Measurements from ENCODE around the gene CFAP90.

Gene CFAP90

DNA sequence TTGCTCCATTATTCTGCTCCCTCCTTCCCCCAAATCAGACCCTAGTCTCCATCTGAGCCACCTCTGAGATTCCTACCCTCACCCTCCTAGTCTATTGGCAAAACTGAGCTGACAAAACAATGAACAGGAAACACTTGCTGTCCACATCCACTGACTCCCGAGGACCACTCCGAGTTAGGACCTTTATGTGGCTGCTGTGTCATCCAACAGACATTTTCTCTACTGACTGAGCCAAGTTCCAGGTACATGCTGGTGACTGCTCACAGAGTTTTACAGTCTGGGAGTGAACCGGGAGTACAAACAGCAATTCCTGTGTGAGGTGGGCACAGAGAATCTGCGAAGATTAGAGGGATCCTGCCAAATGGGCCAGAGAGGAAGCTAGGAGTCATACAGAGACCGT lies 39.2 kb downstream of the CFAP90 start:
- no peak overlapping the region for H3K9ac ChIP-seq (ENCODE audit: low read depth in 1 of 2, low read length in 2 of 2)

GRCh38 chr5:7808998-7809397 lies 41.9 kb downstream of the CFAP90 start:
- Histone ChIP-seq H3K4me1 (ENCODE audit: control insufficient read depth in 1 of 2, insufficient read depth in 2 of 2, low read length in 2 of 2) (no peaks in the 10 kb centered on the region), H3K27ac (ENCODE audit: low read depth, low read length) (no peak overlapping the region), H3K27me3 (ENCODE audit: control insufficient read depth in 1 of 2, insufficient read depth in 2 of 2, low read length in 2 of 2) (no peaks in the 10 kb centered on the region), H3K9ac (ENCODE audit: low read depth in 1 of 2, low read length in 2 of 2) (no peak overlapping the region), H3K36me3 (ENCODE audit: control insufficient read depth in 1 of 2, insufficient read depth in 2 of 2, low read length in 2 of 2) (no peaks in the 10 kb centered on the region), H3K4me3 (ENCODE audit: low read depth in 1 of 2, low read length in 2 of 2) (no peak overlapping the region), H3K9me3 (ENCODE audit: control insufficient read depth in 1 of 2, low read length in 2 of 2) (no peaks in the 10 kb centered on the region)

More for the DNA sequence above, 39.2 kb downstream of the CFAP90 start:
- H3K27ac ChIP-seq (ENCODE audit: low read depth, low read length), result no peak overlapping the region
- H3K27me3 ChIP-seq (ENCODE audit: control insufficient read depth in 1 of 2, insufficient read depth in 2 of 2, low read length in 2 of 2), result peaks cover 0 to 5% of the 10 kb centered on the region in 2 donors
- no peaks in the 10 kb centered on the region for H3K9me3 ChIP-seq (ENCODE audit: control insufficient read depth in 1 of 2, low read length in 2 of 2)
- H3K36me3 ChIP-seq (ENCODE audit: control insufficient read depth in 1 of 2, insufficient read depth in 2 of 2, low read length in 2 of 2), result no peaks in the 10 kb centered on the region
- H3K4me1 ChIP-seq (ENCODE audit: control insufficient read depth in 1 of 2, insufficient read depth in 2 of 2, low read length in 2 of 2), result no peaks in the 10 kb centered on the region
- no peak overlapping the region for H3K4me3 ChIP-seq (ENCODE audit: low read depth in 1 of 2, low read length in 2 of 2)

GRCh38 chr5:7805379-7805778 lies 45.6 kb downstream of the CFAP90 start:
- Histone ChIP-seq H3K27ac (ENCODE audit: low read depth, low read length) (no peak overlapping the region), H3K4me3 (ENCODE audit: low read depth in 1 of 2, low read length in 2 of 2) (no peak overlapping the region), H3K9me3 (ENCODE audit: control insufficient read depth in 1 of 2, low read length in 2 of 2) (no peaks in the 10 kb centered on the region), H3K27me3 (ENCODE audit: control insufficient read depth in 1 of 2, insufficient read depth in 2 of 2, low read length in 2 of 2) (no peaks in the 10 kb centered on the region), H3K9ac (ENCODE audit: low read depth in 1 of 2, low read length in 2 of 2) (no peak overlapping the region), H3K4me1 (ENCODE audit: control insufficient read depth in 1 of 2, insufficient read depth in 2 of 2, low read length in 2 of 2) (no peaks in the 10 kb centered on the region), H3K36me3 (ENCODE audit: control insufficient read depth in 1 of 2, insufficient read depth in 2 of 2, low read length in 2 of 2) (no peaks in the 10 kb centered on the region)

GRCh38 chr5:7803937-7804336 lies 47.0 kb downstream of the CFAP90 start:
- Histone ChIP-seq H3K4me1 (ENCODE audit: control insufficient read depth in 1 of 2, insufficient read depth in 2 of 2, low read length in 2 of 2) (no peaks in the 10 kb centered on the region), H3K27ac (ENCODE audit: low read depth, low read length) (no peak overlapping the region), H3K4me3 (ENCODE audit: low read depth in 1 of 2, low read length in 2 of 2) (no peak overlapping the region)

GRCh38 chr5:7802855-7803254 lies 48.1 kb downstream of the CFAP90 start:
- H3K4me3 ChIP-seq (ENCODE audit: low read depth in 1 of 2, low read length in 2 of 2), result no peak overlapping the region
- H3K4me1 ChIP-seq (ENCODE audit: control insufficient read depth in 1 of 2, insufficient read depth in 2 of 2, low read length in 2 of 2), result no peaks in the 10 kb centered on the region

More at GRCh38 chr5:7803937-7804336, 47.0 kb downstream of the CFAP90 start:
- no peak overlapping the region for H3K9ac ChIP-seq (ENCODE audit: low read depth in 1 of 2, low read length in 2 of 2)
- no peaks in the 10 kb centered on the region for H3K9me3 ChIP-seq (ENCODE audit: control insufficient read depth in 1 of 2, low read length in 2 of 2)
- no peaks in the 10 kb centered on the region for H3K36me3 ChIP-seq (ENCODE audit: control insufficient read depth in 1 of 2, insufficient read depth in 2 of 2, low read length in 2 of 2)
- H3K27me3 ChIP-seq (ENCODE audit: control insufficient read depth in 1 of 2, insufficient read depth in 2 of 2, low read length in 2 of 2), result no peaks in the 10 kb centered on the region

DNA sequence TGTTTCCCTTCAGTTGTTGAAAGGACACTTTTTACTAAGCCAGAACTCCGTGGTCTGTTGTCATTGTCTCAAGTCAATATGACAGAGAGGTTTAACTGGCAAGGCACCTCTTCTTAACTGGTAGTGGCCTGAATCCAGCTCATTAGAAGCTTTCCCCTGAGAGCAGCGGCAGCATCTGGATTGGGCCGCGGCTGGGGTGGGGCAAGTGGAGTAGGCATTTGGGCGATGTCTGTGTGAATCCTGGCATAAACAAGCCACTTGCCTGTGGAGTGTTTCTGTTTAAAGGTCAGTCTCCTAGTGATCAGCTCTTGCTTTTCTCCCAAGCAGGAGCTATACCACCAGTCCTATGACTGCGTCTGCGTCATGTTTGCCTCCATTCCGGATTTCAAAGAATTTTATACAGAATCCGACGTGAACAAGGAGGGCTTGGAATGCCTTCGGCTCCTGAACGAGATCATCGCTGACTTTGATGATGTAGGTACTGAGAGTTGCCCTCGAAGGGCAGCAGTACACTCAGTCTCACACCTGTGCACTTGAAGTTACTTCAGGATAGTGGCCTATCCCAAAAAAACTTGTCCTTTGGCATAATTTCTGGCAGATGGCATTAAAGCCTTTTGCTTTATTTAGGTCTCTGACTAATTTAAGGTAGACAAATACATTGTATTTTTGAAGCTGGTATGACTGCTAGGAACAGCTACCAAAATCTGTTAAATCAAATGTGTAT lies 48.9 kb downstream of the CFAP90 start:
- Histone ChIP-seq H3K27ac (ENCODE audit: low read depth, low read length) (no peak overlapping the region), H3K27me3 (ENCODE audit: control insufficient read depth in 1 of 2, insufficient read depth in 2 of 2, low read length in 2 of 2) (no peaks in the 10 kb centered on the region), H3K9ac (ENCODE audit: low read depth in 1 of 2, low read length in 2 of 2) (no peak overlapping the region)

More at GRCh38 chr5:7802855-7803254, 48.1 kb downstream of the CFAP90 start:
- Histone ChIP-seq H3K27ac (ENCODE audit: low read depth, low read length) (no peak overlapping the region), H3K9ac (ENCODE audit: low read depth in 1 of 2, low read length in 2 of 2) (no peak overlapping the region), H3K27me3 (ENCODE audit: control insufficient read depth in 1 of 2, insufficient read depth in 2 of 2, low read length in 2 of 2) (no peaks in the 10 kb centered on the region), H3K9me3 (ENCODE audit: control insufficient read depth in 1 of 2, low read length in 2 of 2) (no peaks in the 10 kb centered on the region), H3K36me3 (ENCODE audit: control insufficient read depth in 1 of 2, insufficient read depth in 2 of 2, low read length in 2 of 2) (no peaks in the 10 kb centered on the region)

DNA sequence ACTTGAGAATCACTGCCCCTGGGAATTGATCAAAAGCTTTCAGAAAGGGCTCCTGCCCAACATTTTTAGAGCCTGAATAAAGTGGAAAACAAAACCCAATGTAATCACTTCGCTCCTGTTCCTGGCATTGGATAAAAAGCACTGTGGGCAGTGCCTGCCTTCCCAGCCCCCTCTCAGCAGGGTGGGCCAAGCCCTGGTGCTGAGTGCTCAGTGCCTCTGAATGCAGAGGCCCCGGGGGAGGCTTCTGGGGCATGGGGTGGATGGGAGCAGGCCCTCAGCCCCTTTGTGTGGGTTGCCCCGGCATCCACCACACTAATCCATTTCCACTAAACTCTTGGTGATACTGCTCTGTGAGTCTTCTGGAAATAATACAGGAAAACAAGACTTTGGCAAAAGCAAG lies 55.6 kb downstream of the CFAP90 start:
- no peaks in the 10 kb centered on the region for H3K27me3 ChIP-seq (ENCODE audit: control insufficient read depth in 1 of 2, insufficient read depth in 2 of 2, low read length in 2 of 2)
- no peaks in the 10 kb centered on the region for H3K9me3 ChIP-seq (ENCODE audit: control insufficient read depth in 1 of 2, low read length in 2 of 2)
- H3K27ac ChIP-seq (ENCODE audit: low read depth, low read length), result no peak overlapping the region
- H3K4me3 ChIP-seq (ENCODE audit: low read depth in 1 of 2, low read length in 2 of 2), result no peak overlapping the region
- no peak overlapping the region for H3K9ac ChIP-seq (ENCODE audit: low read depth in 1 of 2, low read length in 2 of 2)
- H3K36me3 ChIP-seq (ENCODE audit: control insufficient read depth in 1 of 2, insufficient read depth in 2 of 2, low read length in 2 of 2), result no peaks in the 10 kb centered on the region
- H3K4me1 ChIP-seq (ENCODE audit: control insufficient read depth in 1 of 2, insufficient read depth in 2 of 2, low read length in 2 of 2), result no peaks in the 10 kb centered on the region

More for the DNA sequence above, 48.9 kb downstream of the CFAP90 start:
- Histone ChIP-seq H3K4me1 (ENCODE audit: control insufficient read depth in 1 of 2, insufficient read depth in 2 of 2, low read length in 2 of 2) (no peaks in the 10 kb centered on the region), H3K4me3 (ENCODE audit: low read depth in 1 of 2, low read length in 2 of 2) (no peak overlapping the region), H3K9me3 (ENCODE audit: control insufficient read depth in 1 of 2, low read length in 2 of 2) (no peaks in the 10 kb centered on the region), H3K36me3 (ENCODE audit: control insufficient read depth in 1 of 2, insufficient read depth in 2 of 2, low read length in 2 of 2) (no peaks in the 10 kb centered on the region)

DNA sequence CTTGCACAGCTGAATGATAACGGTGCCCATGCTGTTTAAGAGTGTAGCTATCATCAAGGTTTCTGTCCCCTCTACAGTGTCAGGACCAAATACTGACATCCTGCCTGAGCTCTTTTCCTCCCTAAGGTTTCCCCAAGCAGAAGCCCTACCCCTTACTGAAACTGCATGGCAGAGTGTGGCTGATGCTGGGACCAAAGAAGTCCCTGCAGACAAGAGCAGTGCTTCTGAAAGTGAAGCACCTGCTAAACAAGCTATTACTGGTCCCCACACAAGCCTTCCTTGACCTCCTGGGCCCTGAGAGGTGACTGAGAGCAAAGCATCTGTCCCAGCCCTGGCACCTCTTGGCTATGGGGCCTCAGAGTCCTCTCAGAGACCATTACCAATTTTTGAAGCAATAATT lies 56.1 kb downstream of the CFAP90 start:
- Histone ChIP-seq H3K36me3 (ENCODE audit: control insufficient read depth in 1 of 2, insufficient read depth in 2 of 2, low read length in 2 of 2) (no peaks in the 10 kb centered on the region), H3K4me1 (ENCODE audit: control insufficient read depth in 1 of 2, insufficient read depth in 2 of 2, low read length in 2 of 2) (no peaks in the 10 kb centered on the region), H3K4me3 (ENCODE audit: low read depth in 1 of 2, low read length in 2 of 2) (no peak overlapping the region), H3K27me3 (ENCODE audit: control insufficient read depth in 1 of 2, insufficient read depth in 2 of 2, low read length in 2 of 2) (no peaks in the 10 kb centered on the region), H3K9ac (ENCODE audit: low read depth in 1 of 2, low read length in 2 of 2) (no peak overlapping the region), H3K27ac (ENCODE audit: low read depth, low read length) (no peak overlapping the region), H3K9me3 (ENCODE audit: control insufficient read depth in 1 of 2, low read length in 2 of 2) (no peaks in the 10 kb centered on the region)

- Histone ChIP-seq H3K9me3 (ENCODE audit: control insufficient read depth in 1 of 2, low read length in 2 of 2) (no peaks in the 10 kb centered on the region), H3K4me3 (ENCODE audit: low read depth in 1 of 2, low read length in 2 of 2) (no peak overlapping the region), H3K27ac (ENCODE audit: low read depth, low read length) (no peak overlapping the region), H3K27me3 (ENCODE audit: control insufficient read depth in 1 of 2, insufficient read depth in 2 of 2, low read length in 2 of 2) (no peaks in the 10 kb centered on the region), H3K36me3 (ENCODE audit: control insufficient read depth in 1 of 2, insufficient read depth in 2 of 2, low read length in 2 of 2) (no peaks in the 10 kb centered on the region), H3K9ac (ENCODE audit: low read depth in 1 of 2, low read length in 2 of 2) (no peak overlapping the region), H3K4me1 (ENCODE audit: control insufficient read depth in 1 of 2, insufficient read depth in 2 of 2, low read length in 2 of 2) (no peaks in the 10 kb centered on the region)
Observed at GRCh38 chr5:7794311-7794710, 56.6 kb downstream of the CFAP90 start.

DNA sequence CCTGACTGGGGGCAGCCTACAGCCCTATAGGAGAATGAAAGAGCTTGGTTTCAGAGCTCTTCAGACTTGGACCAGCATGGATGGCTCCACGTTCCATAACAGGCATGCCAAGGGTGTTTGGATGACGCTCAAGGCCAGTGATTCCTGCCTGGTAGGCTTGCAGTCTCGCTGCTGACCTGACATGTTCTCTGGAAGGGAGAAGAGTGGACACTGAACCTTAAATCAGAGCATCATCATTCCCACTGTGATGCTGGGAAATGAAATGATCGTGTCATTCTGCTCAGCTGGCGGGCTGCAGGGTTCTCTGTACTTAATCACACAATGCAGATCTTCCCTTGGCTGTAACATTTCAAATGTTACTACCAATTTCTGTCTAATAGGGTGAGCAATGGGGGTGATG lies 57.0 kb downstream of the CFAP90 start:
- H3K9me3 ChIP-seq (ENCODE audit: control insufficient read depth in 1 of 2, low read length in 2 of 2), result no peaks in the 10 kb centered on the region
- H3K4me3 ChIP-seq (ENCODE audit: low read depth in 1 of 2, low read length in 2 of 2), result no peak overlapping the region
- no peaks in the 10 kb centered on the region for H3K36me3 ChIP-seq (ENCODE audit: control insufficient read depth in 1 of 2, insufficient read depth in 2 of 2, low read length in 2 of 2)
- no peak overlapping the region for H3K9ac ChIP-seq (ENCODE audit: low read depth in 1 of 2, low read length in 2 of 2)
- no peaks in the 10 kb centered on the region for H3K4me1 ChIP-seq (ENCODE audit: control insufficient read depth in 1 of 2, insufficient read depth in 2 of 2, low read length in 2 of 2)
- H3K27me3 ChIP-seq (ENCODE audit: control insufficient read depth in 1 of 2, insufficient read depth in 2 of 2, low read length in 2 of 2), result no peaks in the 10 kb centered on the region
- H3K27ac ChIP-seq (ENCODE audit: low read depth, low read length), result no peak overlapping the region
